NCI-H510A (cell line): ENCODE measurements around the gene HLA-DRB5.
"Not testable (repeated sequence)": the region's sequence is repeated elsewhere in the genome, so short reads cannot be mapped to it uniquely, and the experiment has no call there.

Source experiments
- DNase-seq: peaks from one replicate; lab custom pipeline; 2025; lab: John Stamatoyannopoulos, UW

Gene HLA-DRB5

DNA sequence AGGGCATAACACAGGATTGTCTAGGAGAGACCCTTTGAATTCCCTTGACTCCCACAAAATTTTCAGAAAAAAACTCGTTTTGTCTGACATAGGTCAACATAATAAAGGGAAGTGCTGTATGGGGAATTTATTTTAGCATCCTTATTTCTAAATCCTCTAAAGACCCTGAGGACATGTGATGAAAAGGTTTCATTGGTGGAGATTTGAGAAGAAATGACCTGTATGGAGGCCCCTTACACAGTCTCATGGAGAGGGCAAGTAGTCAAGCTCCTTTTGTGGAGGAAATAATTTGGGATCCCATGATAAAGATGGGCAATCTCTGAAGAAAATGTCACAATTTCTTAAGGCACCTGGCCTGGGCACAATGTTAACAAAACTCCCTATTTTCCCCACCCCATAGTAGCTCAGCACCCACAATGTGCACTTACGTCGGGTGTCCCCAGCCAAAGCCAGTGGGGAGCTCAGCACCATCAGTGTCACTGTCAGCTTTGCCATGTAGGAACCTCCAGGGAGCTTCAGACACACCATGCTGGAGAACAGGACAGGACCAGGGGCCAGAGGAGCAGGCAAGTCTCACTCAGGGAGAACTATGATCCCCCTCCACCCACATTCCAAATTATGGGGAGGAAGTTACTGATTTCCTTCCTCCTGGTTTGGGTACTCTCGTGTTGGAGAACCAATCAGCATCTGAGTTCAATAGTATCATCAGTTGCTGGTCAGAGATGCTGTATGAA lies at the start of gene HLA-DRB5:
TSS of gene HLA-DRB5 (minus strand) at position 591 of the 734 bp plus-strand sequence. CDS start at position 528, 63 bp downstream.
- no peak for DNase-seq

- no peak for DNase-seq
Measured at GRCh38 chr6:32578962-32579361, 48.9 kb upstream of the HLA-DRB5 start.

- not testable (repeated sequence) for DNase-seq
Measured at GRCh38 chr6:32577493-32577892, 47.4 kb upstream of the HLA-DRB5 start.

- no peak for DNase-seq
Measured at GRCh38 chr6:32576250-32576649, 46.2 kb upstream of the HLA-DRB5 start.

GRCh38 chr6:32570363-32570905 lies 40.3 kb upstream of the HLA-DRB5 start:
- DNase-seq: no peak

DNA sequence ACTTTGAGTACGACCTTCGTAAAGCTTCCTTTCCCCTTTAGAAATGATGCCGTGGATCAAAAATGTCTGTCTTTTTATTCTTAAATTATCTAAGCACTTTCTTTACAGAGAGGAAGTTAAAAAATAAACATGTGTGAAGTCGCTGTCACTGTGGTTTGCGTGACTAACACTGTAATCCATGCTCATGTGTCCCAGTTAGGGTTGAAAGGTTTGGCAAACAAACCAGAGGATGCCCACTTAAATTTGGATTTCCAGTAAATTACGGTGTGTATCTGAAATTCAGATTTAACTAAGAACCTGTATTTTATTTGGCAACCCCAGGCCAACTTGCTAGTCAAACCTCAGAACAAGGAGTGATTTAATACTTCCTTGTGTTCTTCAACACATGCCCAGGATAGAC lies 38.5 kb upstream of the HLA-DRB5 start:
- DNase-seq: no peak

- DNase-seq: no peak
Measured at GRCh38 chr6:32566957-32567356, 36.9 kb upstream of the HLA-DRB5 start.

DNA sequence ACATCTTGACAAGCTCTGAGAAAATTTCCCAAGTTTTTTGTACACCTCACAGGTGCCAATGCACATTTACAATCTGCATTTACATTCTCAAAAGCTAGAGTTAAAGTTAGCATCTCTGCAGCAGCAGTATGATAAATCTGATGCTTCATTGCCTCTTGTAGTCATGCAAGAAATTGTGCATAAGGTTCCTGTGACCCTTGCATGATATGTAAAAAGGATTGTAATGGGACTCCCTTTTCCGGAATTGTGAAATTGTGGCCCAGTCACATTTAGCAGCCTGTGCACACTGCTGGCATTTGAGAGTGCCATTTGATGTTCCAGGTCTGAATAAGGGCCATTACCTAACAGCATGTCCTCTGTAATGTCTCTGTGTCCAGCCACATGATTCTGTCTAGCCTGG lies 35.4 kb upstream of the HLA-DRB5 start:
- DNase-seq: no peak

DNA sequence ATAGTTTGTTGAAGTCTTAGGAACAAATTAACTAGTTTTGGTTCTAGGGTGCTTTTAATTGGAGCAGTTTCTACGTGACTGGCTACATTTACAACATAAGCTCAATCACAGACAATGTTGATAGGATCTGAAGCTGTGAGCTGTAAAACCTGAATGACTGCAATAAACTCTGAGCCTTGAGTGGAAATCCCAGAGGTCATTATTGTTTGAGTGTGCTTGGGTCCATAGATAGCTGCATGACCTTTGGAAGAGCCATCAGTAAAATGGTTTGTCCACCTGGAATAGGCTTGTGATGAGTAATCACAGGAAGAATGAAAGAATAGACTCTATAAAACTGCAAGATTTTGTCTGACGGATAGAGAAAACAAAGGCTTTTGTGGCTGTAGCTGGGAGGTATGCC lies 32.9 kb upstream of the HLA-DRB5 start:
- no peak for DNase-seq

DNA sequence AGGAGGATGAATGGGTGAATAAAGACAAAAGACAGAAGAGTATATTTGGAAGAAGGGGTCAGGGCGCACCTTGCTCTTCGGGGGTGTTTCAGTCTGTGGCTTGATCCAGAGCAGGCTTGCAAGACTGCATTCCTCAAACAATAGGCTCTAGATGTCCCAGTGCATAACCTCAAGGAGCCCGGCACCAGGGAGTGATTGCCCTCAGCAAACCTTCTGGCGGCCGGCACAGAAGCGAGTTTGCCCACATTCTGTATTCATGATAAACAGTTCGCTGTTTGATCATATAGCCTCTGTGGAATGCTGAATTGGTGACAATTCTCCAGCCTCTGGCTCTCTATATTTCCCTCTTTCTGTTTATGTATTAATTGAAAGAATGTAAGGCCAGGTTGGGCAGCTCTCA lies 29.7 kb upstream of the HLA-DRB5 start:
- no peak for DNase-seq

- no peak for DNase-seq
Measured at GRCh38 chr6:32558426-32559057, 28.5 kb upstream of the HLA-DRB5 start.

- DNase-seq: no peak
Measured at GRCh38 chr6:32554116-32554965, 24.3 kb upstream of the HLA-DRB5 start.

- no peak for DNase-seq
Measured at GRCh38 chr6:32553037-32553742, 23.1 kb upstream of the HLA-DRB5 start.

DNA sequence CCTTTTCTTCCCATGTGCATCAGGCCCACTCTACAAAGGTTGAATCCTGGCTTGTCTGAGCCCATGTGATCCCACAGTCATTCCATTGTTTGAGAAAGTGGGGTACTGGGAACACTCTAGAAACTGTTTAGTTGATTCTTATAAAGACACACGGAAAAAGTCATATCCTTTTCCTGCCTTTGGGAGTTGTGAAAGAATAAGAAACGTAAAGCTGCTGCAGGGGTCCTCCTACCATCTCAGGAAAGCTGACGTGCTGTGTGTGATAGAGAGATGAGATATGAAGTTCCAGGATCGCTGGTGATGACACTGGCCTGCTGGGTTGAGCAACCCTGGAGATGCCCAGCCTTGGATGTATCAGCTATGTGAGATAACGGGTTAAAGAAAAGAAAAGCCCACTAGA lies 21.3 kb upstream of the HLA-DRB5 start:
- no peak for DNase-seq

- no peak for DNase-seq
Measured at GRCh38 chr6:32539839-32540238, 9.8 kb upstream of the HLA-DRB5 start.

- not testable (repeated sequence) for DNase-seq
Measured at GRCh38 chr6:32530431-32530793, 325 bp upstream of the HLA-DRB5 start.

DNA sequence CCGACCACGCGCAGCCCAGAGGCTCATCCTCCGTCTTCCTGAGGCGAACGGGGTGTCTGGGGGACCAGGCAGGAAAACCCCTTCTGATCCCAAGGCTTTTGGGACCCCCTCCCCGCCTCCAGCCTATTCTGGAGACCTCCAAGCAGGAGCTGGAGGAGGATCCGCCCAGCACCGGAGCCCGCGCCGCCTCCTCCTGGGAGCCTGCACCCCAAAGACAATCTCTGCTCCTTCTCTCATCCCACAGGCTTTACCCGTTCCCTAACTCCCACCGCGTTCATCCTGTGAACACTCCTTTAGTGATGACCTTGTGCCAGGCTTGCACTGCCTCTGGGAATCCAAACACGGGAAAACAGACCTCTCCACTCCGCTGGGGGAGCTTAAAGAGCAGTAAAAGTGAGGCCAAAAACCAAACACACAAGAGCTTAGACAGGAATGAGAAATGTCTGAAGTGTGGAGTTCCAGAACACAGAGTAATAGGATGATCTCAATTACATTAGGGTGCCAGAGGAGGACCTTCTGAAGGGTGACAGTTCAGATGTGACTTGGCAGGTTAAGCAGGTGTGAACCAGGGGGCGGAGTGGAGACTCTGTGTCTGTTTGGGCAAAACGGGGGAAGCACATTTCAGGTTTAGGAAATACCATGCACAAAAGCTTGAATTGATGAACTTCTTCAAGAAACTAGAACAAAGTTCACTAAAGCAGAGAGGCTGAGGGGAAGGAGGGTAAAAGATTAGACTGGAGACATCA lies 7.6 kb downstream of the HLA-DRB5 start:
- DNase-seq: no peak

- DNase-seq: no peak
Measured at GRCh38 chr6:32519910-32520258, 10.2 kb downstream of the HLA-DRB5 start.

DNA sequence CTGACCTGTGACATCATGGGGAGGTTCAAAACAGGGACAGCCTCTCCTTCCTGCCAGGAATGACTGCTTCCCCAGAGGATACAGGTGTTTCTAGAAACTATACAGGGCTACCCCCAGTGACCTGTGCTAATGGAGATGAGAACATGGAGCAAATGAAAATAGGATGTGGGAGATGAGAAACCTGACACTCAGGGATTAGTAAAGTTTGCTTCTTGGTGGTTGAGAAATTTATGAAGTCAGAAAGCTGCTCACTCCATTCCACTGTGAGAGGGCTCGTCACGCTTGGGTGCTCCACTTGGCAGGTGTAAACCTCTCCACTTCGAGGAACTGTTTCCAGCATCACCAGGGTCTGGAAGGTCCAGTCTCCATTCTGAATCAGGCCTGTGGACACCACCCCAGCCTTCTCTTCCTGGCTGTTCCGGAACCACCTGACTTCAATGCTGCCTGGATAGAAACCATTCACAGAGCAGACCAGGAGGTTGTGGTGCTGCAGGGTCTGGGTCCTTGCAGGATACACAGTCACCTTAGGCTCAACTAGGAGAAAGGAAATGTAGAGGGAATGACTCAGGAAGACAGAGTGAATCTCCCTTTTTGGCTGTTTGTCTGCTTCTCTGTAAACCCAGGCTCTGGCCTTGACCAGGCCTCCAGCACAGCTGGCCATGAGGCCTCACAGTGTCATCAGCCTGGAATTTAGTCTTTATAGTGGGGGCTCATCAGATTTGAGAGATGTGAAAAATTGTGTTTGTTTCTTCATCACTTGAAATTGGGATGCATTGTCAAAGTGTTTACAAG lies 10.8 kb downstream of the HLA-DRB5 start:
- no peak for DNase-seq

DNA sequence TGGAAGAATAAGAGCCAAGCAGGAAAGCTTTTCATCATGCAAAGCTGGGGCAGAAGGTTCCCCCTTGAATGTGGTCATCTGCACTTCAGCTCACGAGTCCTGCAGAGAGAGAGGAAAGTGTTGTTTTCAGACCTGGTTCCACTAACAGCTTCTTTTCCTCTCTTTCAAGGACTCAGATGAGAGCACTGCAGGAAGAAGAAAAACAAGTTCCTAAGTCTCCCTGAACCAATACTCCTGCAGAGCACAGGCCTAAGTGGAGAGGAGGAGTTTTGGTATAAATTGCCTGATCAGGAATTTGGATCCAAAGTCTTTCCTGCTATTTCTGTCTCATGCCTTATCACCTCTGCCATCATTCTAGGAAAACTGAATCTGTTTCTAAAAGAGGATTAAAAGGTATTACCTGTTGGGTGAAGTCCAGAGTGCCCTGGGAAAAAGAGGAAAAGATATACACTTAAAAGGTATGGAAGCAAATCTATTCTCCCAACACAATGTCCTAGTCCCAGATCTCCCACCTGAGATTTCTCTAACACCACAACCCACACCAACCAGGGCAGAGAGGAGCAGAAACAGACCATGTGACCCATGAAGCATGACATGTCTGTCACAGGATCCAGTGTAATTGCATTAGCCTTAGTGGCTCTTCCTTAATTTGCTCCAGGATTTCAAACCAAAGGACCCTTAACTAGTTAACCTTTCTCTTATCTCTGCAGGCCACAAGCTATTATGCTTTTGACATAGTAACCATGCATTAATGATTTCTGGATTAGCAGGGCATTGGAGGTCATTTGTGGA lies 12.2 kb downstream of the HLA-DRB5 start:
- no peak for DNase-seq
